Activated CD4-positive, alpha-beta T cell treated with anti-CD3 and anti-CD28 coated beads, Interleukin-2, amount 10 ng/mL, durations not matched to agents 7 days and 5 days (primary cell): ENCODE measurements around the gene SLC13A4. TPM values are rescaled to one million over a fixed set of nuclear protein-coding genes. Genes with fewer than 3 reads are reported as not detected.
A peak's percentile ranks its signal among the peaks of the same experiment; 100 is the strongest.

ENCODE experiments used
- CTCF ChIA-PET: fragments of 350-600 bp; sonication (Branson Sonifier 250); formaldehyde crosslinking; loops from one replicate; lab custom pipeline; 2021; ENCODE audit warnings: antibody characterized with exemption; lab: Charles Lee
- POLR2A ChIA-PET: fragments of 350-600 bp; sonication (Branson Sonifier 250); formaldehyde crosslinking; loops from one replicate; lab custom pipeline; 2021; ENCODE audit warnings: antibody characterized with exemption; lab: Charles Lee
- DNase-seq: peaks from one replicate; pipeline ENCODE4 v3.0.0-alpha.2; 2020
- H3K27ac Mint-ChIP-seq: one replicate; pipeline ENCODE4 v1.8.0; 2021; ENCODE audit warnings: mild to moderate bottlenecking, moderate library complexity, mixed read lengths
- H3K27me3 Mint-ChIP-seq: one replicate; pipeline ENCODE4 v1.8.0; 2021; ENCODE audit warnings: mixed read lengths
- H3K36me3 Mint-ChIP-seq: one replicate; pipeline ENCODE4 v1.8.0; 2021; ENCODE audit warnings: low read depth, mixed read lengths
- H3K4me1 Mint-ChIP-seq: one replicate; pipeline ENCODE4 v1.8.0; 2021; ENCODE audit warnings: mixed read lengths
- H3K4me3 Mint-ChIP-seq: one replicate; pipeline ENCODE4 v1.8.0; 2021; ENCODE audit warnings: mild to moderate bottlenecking, moderate library complexity, mixed read lengths
- H3K9me3 Mint-ChIP-seq: one replicate; pipeline ENCODE4 v1.8.0; 2021; ENCODE audit warnings: mixed read lengths
- total RNA-seq, 2 experiments: library from RNA; stranded (reverse); gene quantifications; one replicate each; pipeline ENCODE4 v1.2.3, GENCODE V29; 2021

Gene SLC13A4
- total RNA-seq, 2 experiments from 2014 or later, result not detected

DNA sequence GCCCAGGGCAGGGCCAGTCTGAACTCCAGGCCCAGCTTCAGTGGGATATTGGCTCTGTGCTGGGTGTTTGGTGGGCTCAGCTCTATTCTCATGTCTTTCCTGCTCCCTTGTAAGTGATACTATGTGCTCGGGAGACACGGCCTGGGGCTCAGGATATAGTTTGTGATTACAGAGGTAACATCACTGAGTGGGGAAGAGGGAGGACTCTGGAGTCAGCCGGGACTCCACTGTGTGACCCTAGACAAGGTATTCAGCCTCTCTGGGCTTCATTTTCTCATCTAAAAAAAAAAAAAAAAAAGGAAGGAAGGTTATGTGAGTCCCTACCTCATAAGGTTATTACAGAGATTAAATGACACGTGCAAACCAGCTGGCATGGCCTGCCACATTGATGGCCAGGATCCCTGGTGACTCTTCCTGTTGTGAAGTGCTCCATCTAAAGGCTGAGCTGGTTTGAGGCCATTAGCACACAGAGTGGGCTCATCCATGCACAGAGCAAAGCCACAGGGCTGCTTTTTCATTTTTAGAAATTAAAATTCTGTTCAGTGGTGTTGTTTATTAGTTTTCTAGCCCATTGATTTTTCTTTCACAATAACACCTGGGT, 15.7 kb downstream of the SLC13A4 start:
- ChIA-PET CTCF (interaction anchor here (1.3 kb wide), 1 partner anchor 51 kb away, joined by 3 read pairs; no protein-coding TSS in a partner anchor), POLR2A (no interaction called here)

DNA sequence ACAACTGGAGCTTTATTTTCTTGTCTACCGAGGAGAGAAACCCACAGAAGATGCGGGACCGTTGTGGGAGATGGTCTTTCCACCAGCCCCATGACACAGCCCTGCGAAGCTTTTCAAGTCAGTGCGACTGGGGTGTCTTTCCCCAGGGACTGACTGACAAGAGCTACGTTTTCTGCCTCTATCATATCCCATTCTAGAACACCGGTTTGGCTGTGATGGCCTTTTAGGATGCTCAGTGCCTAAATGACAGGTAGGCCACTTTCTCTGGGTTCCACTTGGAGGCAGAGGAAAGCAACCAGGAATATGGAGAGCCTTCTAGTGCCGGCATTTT, 16.9 kb downstream of the SLC13A4 start:
- H3K36me3 Mint-ChIP-seq, result no peaks in the 10 kb centered on the region
- no peaks in the 10 kb centered on the region for H3K9me3 Mint-ChIP-seq
- ChIA-PET POLR2A (no interaction called here), CTCF (interaction anchor here (0.8 to 1.7 kb wide), 3 partner anchors 15 to 50 kb away, joined by 3 to 4 read pairs (median 3); no protein-coding TSS in a partner anchor)
- no peak overlapping the region for H3K4me3 Mint-ChIP-seq
- no peaks in the 10 kb centered on the region for H3K4me1 Mint-ChIP-seq
- H3K27ac Mint-ChIP-seq, result no peak overlapping the region
- DNase-seq, result no peak
- H3K27me3 Mint-ChIP-seq, result no peaks in the 10 kb centered on the region

More for the DNA sequence above, 15.7 kb downstream of the SLC13A4 start:
- no peak overlapping the region for H3K27ac Mint-ChIP-seq
- H3K36me3 Mint-ChIP-seq, result no peaks in the 10 kb centered on the region
- no peak overlapping the region for H3K4me3 Mint-ChIP-seq
- no peaks in the 10 kb centered on the region for H3K4me1 Mint-ChIP-seq
- H3K27me3 Mint-ChIP-seq, result no peaks in the 10 kb centered on the region
- no peak for DNase-seq
- H3K9me3 Mint-ChIP-seq, result no peaks in the 10 kb centered on the region

DNA sequence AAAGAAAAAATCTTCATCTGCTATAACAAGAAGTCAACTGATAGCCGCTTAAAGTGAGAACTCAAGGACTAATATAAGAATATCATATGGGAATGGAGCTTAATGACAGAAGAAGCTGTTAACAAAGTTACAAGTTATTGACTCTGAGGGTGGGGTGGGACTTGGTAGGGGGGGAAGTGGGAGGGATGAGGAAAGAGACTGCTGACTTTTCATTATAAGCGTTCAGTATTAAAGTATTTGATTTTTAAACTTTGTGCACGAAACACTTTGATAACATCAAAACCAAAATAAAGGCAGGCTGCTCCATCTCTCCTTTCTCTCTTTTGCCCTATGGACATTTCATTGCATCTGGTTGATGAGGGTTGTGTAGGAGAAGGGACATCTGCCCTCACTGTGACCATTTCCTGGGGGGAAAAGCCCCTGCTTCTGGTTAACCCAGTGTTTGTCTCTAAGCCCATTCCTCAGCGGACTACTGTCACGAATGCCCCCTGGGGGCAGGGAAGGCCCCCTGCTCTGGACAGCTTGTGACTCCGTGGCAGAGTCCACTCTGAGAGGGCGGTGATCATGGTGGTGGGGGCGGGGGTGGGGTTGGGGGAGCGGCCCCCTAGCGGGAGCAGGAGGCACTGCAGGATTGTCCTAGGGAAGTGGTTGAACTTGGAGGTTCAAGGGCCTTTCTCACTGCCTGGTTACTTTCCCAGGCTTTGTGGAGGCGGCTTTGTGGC, 17.4 kb downstream of the SLC13A4 start:
- H3K27me3 Mint-ChIP-seq, result no peaks in the 10 kb centered on the region
- no peaks in the 10 kb centered on the region for H3K4me1 Mint-ChIP-seq
- CTCF ChIA-PET, result interaction anchor here (0.8 to 1.7 kb wide), 3 partner anchors 15 to 49 kb away, joined by 3 to 4 read pairs (median 3); no protein-coding TSS in a partner anchor
- H3K4me3 Mint-ChIP-seq, result no peak overlapping the region
- peak; percentile 6 for DNase-seq
- H3K27ac Mint-ChIP-seq, result no peak overlapping the region
- H3K36me3 Mint-ChIP-seq, result no peaks in the 10 kb centered on the region
- POLR2A ChIA-PET, result no interaction called here
- no peaks in the 10 kb centered on the region for H3K9me3 Mint-ChIP-seq

DNA sequence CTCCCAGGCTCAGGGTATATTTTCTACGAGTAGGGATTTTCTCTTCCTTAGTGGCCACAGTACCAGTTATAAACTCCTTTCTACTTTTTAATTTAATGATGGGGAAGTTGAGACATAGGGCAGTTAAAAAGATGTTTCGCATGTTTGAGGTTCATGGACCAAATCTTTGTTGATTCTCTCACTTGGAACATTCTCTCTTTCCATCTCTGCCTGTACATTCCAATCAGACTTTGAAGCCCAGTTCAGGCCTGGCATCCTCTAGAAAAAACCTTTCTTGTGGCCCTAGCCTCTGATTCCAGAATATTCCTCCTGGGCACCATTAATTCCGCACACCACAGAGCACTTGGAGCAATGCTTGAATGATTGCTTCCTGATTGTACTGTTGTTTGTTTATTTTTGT, 18.5 kb downstream of the SLC13A4 start:
- H3K4me3 Mint-ChIP-seq, result no peak overlapping the region
- no peaks in the 10 kb centered on the region for H3K27me3 Mint-ChIP-seq
- ChIA-PET POLR2A (no interaction called here), CTCF (no interaction called here)
- H3K9me3 Mint-ChIP-seq, result no peaks in the 10 kb centered on the region
- no peaks in the 10 kb centered on the region for H3K4me1 Mint-ChIP-seq
- no peak overlapping the region for H3K27ac Mint-ChIP-seq
- no peak for DNase-seq
- H3K36me3 Mint-ChIP-seq, result no peaks in the 10 kb centered on the region

DNA sequence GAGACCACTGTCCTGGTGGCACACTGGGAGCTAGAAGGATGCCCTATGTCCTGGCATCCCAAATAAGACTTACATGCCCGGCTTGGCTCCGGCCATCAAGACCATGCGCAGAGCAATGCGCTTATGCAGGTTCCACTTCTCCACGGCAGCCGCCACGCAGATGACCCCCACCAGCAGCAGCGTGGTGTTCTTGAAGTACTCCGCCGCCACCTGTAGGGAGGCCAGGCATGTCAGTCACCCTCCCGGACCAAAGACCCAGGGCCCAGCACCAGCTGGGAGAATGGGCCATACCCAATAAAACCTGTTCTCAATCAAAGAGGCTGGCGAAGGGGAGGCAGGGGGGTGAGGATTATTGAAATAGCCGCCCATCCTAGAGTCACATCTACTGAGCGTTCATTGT, 19.9 kb downstream of the SLC13A4 start:
- Mint-ChIP-seq H3K4me1 (no peaks in the 10 kb centered on the region), H3K27me3 (no peaks in the 10 kb centered on the region), H3K4me3 (no peak overlapping the region), H3K36me3 (no peaks in the 10 kb centered on the region), H3K27ac (no peak overlapping the region), H3K9me3 (no peaks in the 10 kb centered on the region)
- DNase-seq, result no peak
- ChIA-PET POLR2A (no interaction called here), CTCF (interaction anchor here (1.1 kb wide), 1 partner anchor 34 kb away, joined by 3 read pairs; no protein-coding TSS in a partner anchor)

DNA sequence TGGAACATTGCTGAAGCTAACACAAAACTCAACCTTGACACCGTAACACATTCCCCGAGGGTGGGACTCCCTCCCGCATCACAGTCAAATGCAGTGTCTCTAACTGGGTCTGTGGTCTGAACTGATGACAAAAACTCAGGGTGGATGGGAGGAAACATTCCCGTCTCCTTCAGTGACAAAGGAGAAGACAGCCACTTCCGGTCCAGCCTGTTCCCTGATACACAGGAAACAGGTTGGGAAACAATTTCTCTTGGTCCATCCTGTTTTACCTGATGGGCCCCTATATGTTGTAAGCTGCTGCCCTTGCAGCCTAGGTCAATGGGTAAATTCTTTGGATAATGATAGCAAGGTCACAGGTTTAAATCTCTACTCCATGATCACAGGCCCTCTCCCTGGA, 20.4 kb downstream of the SLC13A4 start:
- Mint-ChIP-seq H3K4me1 (no peaks in the 10 kb centered on the region), H3K4me3 (no peak overlapping the region), H3K36me3 (no peaks in the 10 kb centered on the region), H3K27ac (no peak overlapping the region), H3K27me3 (no peaks in the 10 kb centered on the region), H3K9me3 (no peaks in the 10 kb centered on the region)
- no peak for DNase-seq
- ChIA-PET POLR2A (no interaction called here), CTCF (interaction anchor here (0.5 to 1.1 kb wide), 2 partner anchors 34 to 263 kb away, joined by 3 read pairs; no protein-coding TSS in a partner anchor)

DNA sequence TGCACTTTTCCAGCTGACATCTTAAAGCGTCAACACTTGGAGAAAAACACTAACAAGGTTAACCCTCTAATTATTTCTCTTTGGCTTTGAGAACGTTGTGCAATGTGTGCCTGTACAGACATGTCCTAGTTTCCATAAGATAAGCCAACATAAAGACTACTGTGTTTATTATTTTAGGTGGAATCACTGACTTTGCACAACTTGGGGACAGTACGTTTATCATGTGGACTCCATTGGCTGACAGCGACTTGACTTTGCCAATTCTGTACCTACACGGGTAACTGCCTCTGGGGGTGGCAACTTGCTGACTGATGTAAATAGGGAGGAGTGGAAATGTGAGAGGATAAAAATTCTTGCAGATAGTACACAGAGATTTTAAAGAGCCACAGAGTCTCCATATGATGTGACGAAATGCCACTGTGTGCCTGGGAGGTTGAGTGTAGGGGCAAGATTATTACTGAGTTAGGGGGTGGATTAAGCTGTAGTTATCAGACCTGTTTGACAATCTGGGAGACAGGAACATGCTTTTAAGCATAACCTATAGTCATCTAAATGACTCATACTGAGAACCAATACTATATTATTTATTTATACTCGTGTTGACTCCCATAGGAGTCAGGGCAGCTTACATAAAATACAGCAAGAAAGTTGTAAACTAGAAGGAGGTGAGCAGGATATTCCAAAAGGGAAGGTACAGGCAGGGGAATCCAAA, 21.0 kb downstream of the SLC13A4 start:
- ChIA-PET POLR2A (no interaction called here), CTCF (interaction anchor here (0.5 to 1.1 kb wide), 5 partner anchors 33 to 263 kb away, joined by 3 to 4 read pairs (median 3); no protein-coding TSS in a partner anchor)
- no peak overlapping the region for H3K27ac Mint-ChIP-seq
- H3K27me3 Mint-ChIP-seq, result no peaks in the 10 kb centered on the region
- H3K36me3 Mint-ChIP-seq, result no peaks in the 10 kb centered on the region
- no peak for DNase-seq
- no peaks in the 10 kb centered on the region for H3K9me3 Mint-ChIP-seq
- no peaks in the 10 kb centered on the region for H3K4me1 Mint-ChIP-seq
- H3K4me3 Mint-ChIP-seq, result no peak overlapping the region

DNA sequence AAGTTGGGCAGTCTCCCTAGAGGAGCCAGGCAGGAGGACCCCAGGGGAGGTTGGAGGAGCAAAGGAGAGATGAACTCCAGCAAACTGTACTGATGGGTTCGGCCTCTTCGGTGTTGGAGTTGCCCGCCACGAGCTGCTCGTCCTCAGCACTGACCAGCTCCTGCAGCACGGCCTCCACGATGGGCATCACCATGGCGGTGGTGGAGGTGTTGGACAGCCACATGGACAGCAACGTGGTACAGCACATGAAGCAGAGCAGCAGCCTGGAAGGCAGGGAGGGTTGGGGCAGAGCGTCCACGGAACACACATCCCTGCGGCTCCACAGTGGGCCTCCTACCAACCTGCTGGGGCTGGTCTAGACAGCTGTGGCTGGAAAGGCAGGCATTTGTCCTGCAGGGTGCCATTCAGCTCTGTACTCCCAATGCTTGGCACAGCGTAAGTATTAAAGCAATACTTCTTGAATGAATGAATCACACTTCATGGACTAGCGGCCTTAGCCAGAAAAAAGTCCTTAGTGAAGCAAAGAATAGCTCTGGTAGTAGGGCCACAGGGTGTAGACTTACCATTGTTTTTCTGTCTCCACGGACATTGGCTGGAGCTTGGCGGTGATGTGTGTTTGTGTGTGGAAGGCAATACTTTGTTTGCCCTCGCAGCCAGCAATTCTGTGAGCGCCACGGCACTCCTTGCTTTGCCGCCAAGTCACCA, 21.8 kb downstream of the SLC13A4 start:
- POLR2A ChIA-PET, result no interaction called here
- Mint-ChIP-seq H3K27ac (no peak overlapping the region), H3K9me3 (no peaks in the 10 kb centered on the region), H3K4me3 (no peak overlapping the region), H3K27me3 (no peaks in the 10 kb centered on the region), H3K36me3 (no peaks in the 10 kb centered on the region), H3K4me1 (no peaks in the 10 kb centered on the region)
- CTCF ChIA-PET, result interaction anchor here (0.9 to 1.7 kb wide), 3 partner anchors 16 to 79 kb away, joined by 3 to 4 read pairs (median 3); no protein-coding TSS in a partner anchor
- DNase-seq, result no peak

DNA sequence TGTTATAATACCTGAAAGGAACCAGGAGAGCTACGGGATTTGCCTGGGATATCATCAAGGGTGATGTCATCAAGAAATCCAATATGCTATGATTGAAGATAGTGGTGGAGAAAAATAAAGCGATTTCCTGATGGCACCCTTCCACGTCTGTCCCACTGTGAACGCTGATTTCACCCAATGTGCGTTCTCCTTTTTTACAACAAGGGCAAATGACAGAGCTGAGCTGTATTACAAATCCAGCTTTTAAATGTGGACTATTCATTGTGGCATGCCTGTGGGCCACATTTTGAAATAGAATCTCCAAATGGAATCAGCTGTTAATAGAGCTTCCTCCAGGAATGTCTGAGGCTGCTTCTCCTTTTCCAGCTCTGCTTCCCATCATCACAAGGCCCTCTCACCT, 23.3 kb downstream of the SLC13A4 start:
- POLR2A ChIA-PET, result no interaction called here

DNA sequence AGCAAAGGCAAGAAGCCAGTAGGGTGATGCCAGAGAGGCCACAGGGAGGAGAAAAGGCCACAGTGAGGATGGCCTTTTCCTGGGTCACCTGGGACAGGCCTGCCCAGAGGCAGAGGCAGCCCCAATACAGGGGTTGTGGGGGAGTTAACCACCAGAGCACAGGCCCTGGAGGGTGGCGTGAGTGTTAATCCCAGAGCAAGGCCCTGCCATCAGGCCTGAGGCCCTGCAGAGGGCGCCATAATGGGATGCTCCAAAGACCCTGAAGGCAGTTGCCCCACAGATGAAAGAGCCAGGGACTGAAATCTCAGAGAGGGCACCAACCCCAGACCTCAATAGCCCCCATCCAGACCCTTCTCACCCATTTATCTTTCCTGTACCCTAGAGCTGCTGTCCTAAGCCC, 23.9 kb downstream of the SLC13A4 start:
- H3K27me3 Mint-ChIP-seq, result no peaks in the 10 kb centered on the region
- ChIA-PET POLR2A (no interaction called here), CTCF (interaction anchor here (1.7 kb wide), 1 partner anchor 14 kb away, joined by 3 read pairs; no protein-coding TSS in a partner anchor)
- no peak overlapping the region for H3K4me3 Mint-ChIP-seq
- no peaks in the 10 kb centered on the region for H3K9me3 Mint-ChIP-seq
- no peaks in the 10 kb centered on the region for H3K36me3 Mint-ChIP-seq
- no peak overlapping the region for H3K27ac Mint-ChIP-seq
- no peaks in the 10 kb centered on the region for H3K4me1 Mint-ChIP-seq
- DNase-seq, result no peak

More for the DNA sequence above, 23.3 kb downstream of the SLC13A4 start:
- Mint-ChIP-seq H3K9me3 (no peaks in the 10 kb centered on the region), H3K27me3 (no peaks in the 10 kb centered on the region), H3K27ac (no peak overlapping the region), H3K4me3 (no peak overlapping the region), H3K4me1 (no peaks in the 10 kb centered on the region), H3K36me3 (no peaks in the 10 kb centered on the region)
- CTCF ChIA-PET, result interaction anchor here (1.7 kb wide), 1 partner anchor 14 kb away, joined by 3 read pairs; no protein-coding TSS in a partner anchor
- no peak for DNase-seq

DNA sequence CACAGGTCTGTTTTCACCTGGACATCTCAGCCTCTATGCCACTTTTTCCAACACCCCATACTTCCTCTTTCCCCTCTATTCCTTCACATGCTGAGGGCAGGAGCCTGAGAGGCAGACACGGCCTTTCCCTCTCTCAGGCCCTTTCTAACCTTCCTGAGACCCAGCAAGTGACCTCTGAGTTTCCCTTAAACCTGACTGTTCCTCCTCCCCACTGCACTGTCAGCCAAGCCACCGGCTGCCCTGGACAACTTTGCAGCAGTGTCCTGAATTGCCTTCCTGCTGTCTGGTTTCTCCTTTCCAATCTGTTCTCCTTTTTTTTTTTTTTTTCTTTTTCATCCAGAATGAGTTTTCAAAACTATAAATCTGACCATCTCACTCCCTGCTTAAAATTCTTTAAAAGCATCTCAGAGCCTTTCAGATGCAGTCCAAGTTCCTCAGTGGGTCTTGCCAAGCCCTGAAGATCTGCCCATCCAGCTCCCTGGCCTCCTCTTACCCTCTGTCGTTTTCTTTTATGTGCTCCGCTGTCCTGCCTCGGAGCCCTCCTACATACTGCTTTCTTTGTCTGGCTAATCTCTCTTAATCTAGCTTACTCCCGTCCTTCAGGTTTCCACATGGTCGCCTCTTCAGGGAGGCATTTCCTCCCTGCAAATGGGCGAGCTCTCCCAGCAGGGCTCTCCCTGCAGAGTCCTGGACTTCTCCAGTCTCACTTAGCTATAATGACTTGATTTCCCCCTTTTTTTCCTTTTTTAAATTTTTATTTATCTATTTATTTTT, 30.5 kb downstream of the SLC13A4 start:
- H3K36me3 Mint-ChIP-seq, result no peaks in the 10 kb centered on the region
- ChIA-PET CTCF (no interaction called here), POLR2A (no interaction called here)
- DNase-seq, result no peak
- no peaks in the 10 kb centered on the region for H3K27me3 Mint-ChIP-seq
- no peak overlapping the region for H3K27ac Mint-ChIP-seq
- no peak overlapping the region for H3K4me3 Mint-ChIP-seq
- H3K4me1 Mint-ChIP-seq, result no peaks in the 10 kb centered on the region
- H3K9me3 Mint-ChIP-seq, result no peaks in the 10 kb centered on the region

DNA sequence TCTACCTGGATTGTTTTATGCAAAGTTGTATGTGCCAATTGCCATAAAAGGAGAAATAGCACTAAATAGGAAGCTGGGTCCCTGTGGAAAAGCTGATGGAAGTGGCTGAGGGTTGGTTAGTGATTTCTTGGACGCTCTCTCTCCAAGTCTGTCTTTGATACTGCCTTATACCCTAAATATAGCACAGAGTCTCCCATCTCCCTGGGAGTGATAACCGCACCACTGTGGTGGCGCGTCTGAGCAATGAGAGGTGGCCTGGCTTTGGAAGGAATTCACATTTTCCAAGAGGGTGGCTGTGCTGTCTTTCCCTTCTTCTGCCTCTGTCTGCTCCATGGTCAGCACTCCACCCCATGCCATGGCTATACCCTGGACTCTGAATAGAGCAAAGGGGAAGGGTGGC, 34.4 kb downstream of the SLC13A4 start:
- Mint-ChIP-seq H3K4me3 (no peak overlapping the region), H3K4me1 (no peaks in the 10 kb centered on the region), H3K36me3 (no peaks in the 10 kb centered on the region), H3K27ac (no peak overlapping the region), H3K27me3 (no peaks in the 10 kb centered on the region), H3K9me3 (no peaks in the 10 kb centered on the region)
- POLR2A ChIA-PET, result no interaction called here
- no peak for DNase-seq
- CTCF ChIA-PET, result no interaction called here
